ENCODE data around the gene IGLL5.

IGLL5 gene

GRCh38 chr22:22863001-22863400 is 24.6 kb upstream of the IGLL5 start:
- DNase-seq (ENCODE audit: low spot score) = no peak

DNA sequence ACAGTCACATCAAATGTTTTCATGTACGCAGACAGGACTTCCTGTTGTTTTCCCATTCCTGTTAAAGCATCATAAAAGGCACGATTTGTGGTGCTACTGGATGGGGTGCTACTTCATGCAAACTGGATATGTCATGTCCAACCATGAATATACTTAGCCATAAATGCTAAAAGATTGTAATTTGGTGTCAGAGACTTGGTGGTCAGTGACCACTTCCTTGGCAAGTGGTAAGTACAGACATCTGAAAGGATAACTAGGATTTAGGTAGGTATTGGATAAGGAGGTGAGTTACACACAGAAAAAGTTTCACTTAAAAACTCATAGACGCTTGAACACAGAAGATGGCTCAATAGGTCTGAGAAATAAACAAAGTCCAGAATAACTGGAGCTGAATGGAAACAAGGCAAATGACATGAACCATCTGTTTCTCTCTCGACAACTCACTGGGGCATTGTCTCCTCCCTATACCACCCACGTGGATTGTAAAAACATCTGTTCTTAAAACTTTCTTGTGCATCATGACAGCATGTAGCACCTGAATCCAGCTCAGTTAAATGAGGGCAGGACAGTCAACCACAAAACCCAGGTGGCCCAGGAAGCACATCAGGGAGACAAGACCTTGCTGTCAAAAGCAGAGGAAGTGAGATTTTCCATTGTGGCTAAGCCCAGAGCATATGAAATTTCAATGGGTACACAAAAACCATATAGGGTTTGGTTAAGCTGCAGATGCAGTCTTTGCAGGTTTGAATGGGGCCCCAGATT is 22.1 kb upstream of the IGLL5 start:
- DNase-seq (ENCODE audit: low spot score) = peak; percentile 65

- DNase-seq (ENCODE audit: low spot score) = no peak
Observed at GRCh38 chr22:22866381-22867111, 21.1 kb upstream of the IGLL5 start.

DNA sequence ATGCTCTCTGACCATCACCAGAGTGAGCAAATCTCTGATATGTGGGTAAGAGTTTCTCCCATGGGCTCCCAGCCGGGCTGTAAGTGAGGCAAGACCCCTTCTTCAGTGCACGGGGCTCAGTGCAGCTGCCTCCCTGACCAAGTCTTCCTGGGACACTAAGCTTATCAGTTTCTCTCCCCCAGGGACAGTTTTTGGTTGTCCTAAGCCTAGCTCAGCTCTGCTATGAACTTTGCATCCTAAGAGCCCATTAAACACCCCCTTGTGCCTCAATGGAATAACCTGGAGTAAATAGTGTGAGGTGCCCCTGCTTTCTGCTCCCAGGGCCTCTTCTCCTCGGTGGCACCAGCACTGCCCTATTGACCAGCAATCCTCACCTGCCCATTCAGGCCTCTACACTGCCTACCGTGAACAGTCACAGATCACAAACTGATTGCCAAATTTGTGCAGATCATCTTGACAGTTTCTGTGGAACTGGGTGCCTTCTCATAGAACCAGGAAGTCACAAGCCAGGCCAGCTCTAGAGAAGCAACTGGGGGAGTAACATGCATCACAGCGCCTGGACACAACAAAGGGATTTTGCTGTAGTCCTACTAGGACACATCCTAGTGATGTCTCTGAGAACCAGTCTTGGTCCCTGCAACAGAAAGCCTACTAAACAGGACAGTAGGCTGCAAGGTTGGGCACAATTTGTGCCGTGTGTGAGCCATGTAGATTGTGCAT is 19.5 kb upstream of the IGLL5 start:
- DNase-seq (ENCODE audit: low spot score) = no peak

- DNase-seq (ENCODE audit: low spot score) = no peak
Observed at GRCh38 chr22:22870577-22871404, 16.8 kb upstream of the IGLL5 start.

DNA sequence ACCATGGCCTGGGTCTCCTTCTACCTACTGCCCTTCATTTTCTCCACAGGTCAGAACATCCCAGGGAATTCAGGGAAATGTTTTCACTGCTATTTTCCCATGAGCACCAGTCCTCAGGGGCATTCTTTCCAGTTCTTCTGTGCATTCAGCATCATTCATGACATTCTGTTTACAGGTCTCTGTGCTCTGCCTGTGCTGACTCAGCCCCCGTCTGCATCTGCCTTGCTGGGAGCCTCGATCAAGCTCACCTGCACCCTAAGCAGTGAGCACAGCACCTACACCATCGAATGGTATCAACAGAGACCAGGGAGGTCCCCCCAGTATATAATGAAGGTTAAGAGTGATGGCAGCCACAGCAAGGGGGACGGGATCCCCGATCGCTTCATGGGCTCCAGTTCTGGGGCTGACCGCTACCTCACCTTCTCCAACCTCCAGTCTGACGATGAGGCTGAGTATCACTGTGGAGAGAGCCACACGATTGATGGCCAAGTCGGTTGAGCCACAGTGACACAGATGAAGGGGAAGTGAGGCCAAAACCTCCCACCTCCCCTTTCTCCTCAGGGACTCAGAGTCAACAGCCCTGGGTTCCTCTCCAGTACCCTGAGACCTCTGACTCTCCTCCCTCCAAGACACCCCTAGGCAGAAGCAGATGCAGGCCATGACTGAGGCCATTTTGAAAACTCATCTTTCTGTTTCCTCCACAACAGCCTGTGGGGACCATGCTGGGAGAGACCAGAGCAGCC is 15.9 kb upstream of the IGLL5 start:
- DNase-seq (ENCODE audit: low spot score) = no peak

DNA sequence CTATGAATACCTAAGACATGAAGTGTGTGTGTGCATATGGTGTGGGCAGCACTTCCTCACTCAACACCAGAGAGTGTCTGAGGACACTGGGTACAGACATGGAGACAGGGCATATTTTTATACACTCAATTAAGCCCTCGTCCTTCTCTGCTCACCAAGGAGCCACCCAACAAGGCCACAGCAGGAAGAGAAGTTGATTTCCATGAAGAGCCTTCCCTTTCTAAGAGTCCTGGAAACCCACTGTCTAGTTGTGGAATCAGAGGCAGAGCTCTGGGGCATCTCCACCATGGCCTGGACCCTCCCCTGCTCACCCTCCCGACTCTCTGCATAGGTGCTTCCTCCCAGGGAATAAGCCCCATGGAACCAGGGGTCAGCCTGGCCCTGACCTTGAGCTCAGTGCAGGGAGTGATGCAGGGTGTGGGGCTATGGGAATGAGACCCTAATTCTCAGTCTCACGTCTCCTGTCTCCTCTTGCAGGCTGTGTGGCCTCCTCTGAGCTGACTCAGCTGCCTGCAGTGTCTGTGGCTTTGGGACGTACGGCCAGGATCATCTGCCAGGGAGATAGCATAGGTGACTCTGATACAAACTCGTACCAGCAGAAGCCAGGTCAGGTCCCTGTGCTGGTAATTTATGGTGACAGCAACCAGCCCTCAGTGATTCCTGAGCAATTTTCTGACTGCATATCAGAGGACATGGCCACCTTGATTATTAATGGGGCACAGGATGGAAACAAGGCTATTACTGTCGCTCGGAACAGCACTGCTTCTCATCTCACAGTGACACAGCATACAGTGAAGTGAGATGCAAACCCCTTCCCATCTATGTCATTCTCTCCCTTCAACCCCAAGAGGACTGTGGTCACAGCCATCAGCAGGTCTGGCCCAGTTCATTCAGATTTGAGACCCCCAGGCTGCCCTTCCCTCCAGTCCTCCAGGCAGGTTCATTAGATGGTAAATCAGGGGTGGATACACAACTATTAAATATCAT is 14.6 kb upstream of the IGLL5 start:
- no peak for DNase-seq (ENCODE audit: low spot score)

- DNase-seq (ENCODE audit: low spot score) = peak; percentile 47
Observed at GRCh38 chr22:22877523-22878210, 9.9 kb upstream of the IGLL5 start.

- DNase-seq (ENCODE audit: low spot score) = no peak
Observed at GRCh38 chr22:22878211-22878570, 9.4 kb upstream of the IGLL5 start.

GRCh38 chr22:22878801-22879674 is 8.6 kb upstream of the IGLL5 start:
- no peak for DNase-seq (ENCODE audit: low spot score)

- DNase-seq (ENCODE audit: low spot score) = no peak
Observed at GRCh38 chr22:22879675-22880155, 7.9 kb upstream of the IGLL5 start.

- DNase-seq (ENCODE audit: low spot score) = no peak
Observed at GRCh38 chr22:22880645-22881044, 7.0 kb upstream of the IGLL5 start.

DNA sequence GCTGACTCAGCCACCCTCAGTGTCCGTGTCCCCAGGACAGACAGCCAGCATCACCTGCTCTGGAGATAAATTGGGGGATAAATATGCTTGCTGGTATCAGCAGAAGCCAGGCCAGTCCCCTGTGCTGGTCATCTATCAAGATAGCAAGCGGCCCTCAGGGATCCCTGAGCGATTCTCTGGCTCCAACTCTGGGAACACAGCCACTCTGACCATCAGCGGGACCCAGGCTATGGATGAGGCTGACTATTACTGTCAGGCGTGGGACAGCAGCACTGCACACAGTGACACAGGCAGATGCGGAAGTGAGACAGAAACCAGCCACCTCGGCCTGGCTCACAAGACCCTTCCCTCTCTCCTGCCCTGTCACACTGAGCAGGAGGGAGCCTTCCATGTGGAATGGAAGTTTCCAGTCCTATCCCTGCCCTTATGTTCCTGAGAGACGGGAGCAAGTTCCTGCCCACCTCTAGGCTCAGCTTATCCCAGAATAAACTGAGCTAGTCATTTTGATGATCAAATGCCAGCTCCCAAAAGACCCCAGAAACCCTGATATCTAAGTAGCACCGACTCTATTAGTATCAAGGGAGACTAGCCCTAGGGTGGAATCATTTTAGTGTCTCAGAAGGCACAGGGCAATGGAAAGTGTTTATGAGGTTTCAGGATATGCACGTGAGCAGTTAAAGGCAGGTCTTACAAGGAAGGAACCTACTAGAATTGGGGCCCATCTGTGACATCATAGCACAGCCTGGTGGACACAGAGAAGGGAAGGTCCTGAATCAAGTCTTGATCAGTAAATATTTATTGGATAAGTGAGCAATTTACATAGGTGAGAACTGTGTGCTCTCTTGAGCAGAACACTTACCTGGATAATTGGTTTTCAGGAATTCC is 6.3 kb upstream of the IGLL5 start:
- DNase-seq (ENCODE audit: low spot score) = no peak

GRCh38 chr22:22882033-22882717 is 5.4 kb upstream of the IGLL5 start:
- peak; percentile 65 for DNase-seq (ENCODE audit: low spot score)

DNA sequence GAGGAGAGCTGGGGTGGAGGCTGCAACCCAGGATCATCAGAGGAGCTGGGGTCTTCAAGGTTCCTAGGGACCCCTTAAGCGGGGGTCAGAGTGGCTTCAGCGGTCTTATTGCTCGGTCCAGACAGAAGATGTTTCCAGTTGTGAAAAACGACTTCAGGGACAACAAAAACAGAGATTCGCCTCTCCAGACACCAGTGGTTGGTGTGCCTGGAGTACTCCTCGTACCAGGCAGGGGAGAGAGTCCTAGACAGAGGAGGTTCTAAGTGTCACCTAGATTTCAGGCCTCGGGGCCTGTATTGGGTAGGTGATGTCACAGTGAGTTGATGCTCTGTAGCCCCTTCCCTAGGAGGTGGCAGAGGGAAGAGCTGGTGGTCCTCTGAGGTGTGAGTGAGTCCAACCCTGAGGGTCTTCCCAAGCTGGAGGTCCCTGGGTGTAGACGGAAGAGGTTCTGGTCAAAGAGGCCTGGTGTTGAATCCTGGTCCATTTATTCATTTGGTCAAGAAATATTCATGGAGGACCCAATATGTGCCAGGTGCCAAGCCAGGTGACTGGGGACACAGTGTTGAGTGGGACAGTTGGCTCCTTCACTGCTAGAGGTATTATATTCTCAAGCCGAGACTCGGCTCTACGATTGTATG is 4.4 kb upstream of the IGLL5 start:
- no peak for DNase-seq (ENCODE audit: low spot score)

Measured in germinal center (tissue), 1 donor.